Vagina (tissue), 2 donors: ENCODE data around the gene CAMKK2. TPM values are rescaled to one million over a fixed set of nuclear protein-coding genes. Genes with fewer than 3 reads are reported as not detected.

Experiments
- DNase-seq, 2 donors: peaks; one replicate each; pipeline ENCODE4 v3.0.0-alpha.2; 2017; ENCODE audit errors: extremely low spot score in 2 of 2
- H3K27ac ChIP-seq: fragments of 200-600 bp; sonication (generic); one replicate; pipeline ENCODE4 v1.5.1; 2019
- H3K27me3 ChIP-seq: fragments of 200-600 bp; sonication (generic); one replicate; pipeline ENCODE4 v1.5.1; 2019
- H3K36me3 ChIP-seq, 2 donors: fragments of 200-600 bp; sonication (generic); one replicate each; pipeline ENCODE4 v1.5.1; 2017 to 2019
- H3K4me1 ChIP-seq: fragments of 200-600 bp; sonication (generic); one replicate; pipeline ENCODE4 v1.5.1; 2019
- H3K4me3 ChIP-seq, 2 donors: fragments of 200-600 bp; sonication (generic); 1 replicate in 1 of 2; 2 replicates in 1 of 2; pipeline ENCODE4 v1.5.1; 2016 to 2019
- H3K9me3 ChIP-seq: fragments of 200-600 bp; sonication (generic); one replicate; pipeline ENCODE4 v1.5.1; 2019
- CTCF ChIP-seq, 3 experiments: fragments of 450-650 bp in 2 of 3; fragments of 200-600 bp in 1 of 3; sonication (generic) in 1 of 3; IDR thresholded peaks; one replicate each; pipeline ENCODE4 v1.5.1; 2017 to 2019; ENCODE audit warnings: antibody characterized with exemption in 3 of 3, mild to moderate bottlenecking in 2 of 3, moderate library complexity in 2 of 3
- POLR2A ChIP-seq, 2 donors: fragments of 450-650 bp; IDR thresholded peaks; one replicate each; pipeline ENCODE4 v1.6.1; 2017; ENCODE audit warnings: antibody characterized with exemption in 2 of 2, mild to moderate bottlenecking in 2 of 2, moderate library complexity in 2 of 2
- POLR2AphosphoS5 ChIP-seq, 2 donors: sonication (generic); formaldehyde crosslinking; IDR thresholded peaks; one replicate each; pipeline ENCODE4 v1.9.0; 2017; ENCODE audit warnings: antibody characterized with exemption in 2 of 2, mild to moderate bottlenecking in 2 of 2, low read depth in 1 of 2; ENCODE audit not compliant: insufficient read depth in 1 of 2
- intact Hi-C: fragments of 100-400 bp; cut with DNase I; formaldehyde crosslinking; loops from one replicate; pipeline ENCODE4 v1.15.1; 2023
- total RNA-seq: library from RNA; depleted of rRNA; stranded (reverse); fragments of >200 nt; gene quantifications from one replicate; pipeline ENCODE4 v1.2.3, GENCODE V29; 2016

Gene CAMKK2
- total RNA-seq, 1 donor from 2014 or later = 32.7 TPM

- Histone ChIP-seq H3K9me3 (no peaks in the 10 kb centered on the region), H3K4me3 (no peak overlapping the region), H3K4me1 (peaks cover 6% of the 10 kb centered on the region), H3K27ac (no peak overlapping the region), H3K27me3 (no peaks in the 10 kb centered on the region), H3K36me3 (peaks cover 0 to 5% of the 10 kb centered on the region in 2 donors)
- no peak for TF ChIP-seq CTCF (IDR thresholded peaks at IDR 0.05)
- DNase-seq = no peak
- intact Hi-C loops = no loop called here
Observed at GRCh38 chr12:121189131-121189530, 107.4 kb downstream of the CAMKK2 start.

- H3K27me3 ChIP-seq = no peaks in the 10 kb centered on the region
Observed at GRCh38 chr12:121188227-121188626, 108.3 kb downstream of the CAMKK2 start.

More at GRCh38 chr12:121188227-121188626, 108.3 kb downstream of the CAMKK2 start:
- Histone ChIP-seq H3K4me1 (peaks cover 6% of the 10 kb centered on the region), H3K36me3 (peaks cover 0 to 5% of the 10 kb centered on the region in 2 donors), H3K27ac (no peak overlapping the region), H3K9me3 (no peaks in the 10 kb centered on the region), H3K4me3 (no peak overlapping the region)
- DNase-seq = no peak
- intact Hi-C loops = no loop called here
- TF ChIP-seq POLR2AphosphoS5 (IDR thresholded peaks at IDR 0.05; ENCODE audit: insufficient read depth in 1 of 2, low read depth in 1 of 2) = no peak
- TF ChIP-seq CTCF (IDR thresholded peaks at IDR 0.05) = no peak
- TF ChIP-seq POLR2A (IDR thresholded peaks at IDR 0.05) = no peak

Other genes starting within 250 kb of the CAMKK2 start
- gene P2RX7, start 163.8 kb downstream of the CAMKK2 start, total RNA-seq = 8.6 TPM
- gene P2RX4, start 86.6 kb downstream of the CAMKK2 start, total RNA-seq = 26.5 TPM
- 143 TPM for gene ANAPC5, start 55.7 kb upstream of the CAMKK2 start, total RNA-seq
- 30.2 TPM for gene RNF34, start 103.4 kb upstream of the CAMKK2 start, total RNA-seq